Loucy (cell line): ENCODE results near the gene SIK3.

Experiments used
- EZH2phosphoT487 ChIP-seq: fragments of 200-600 bp; IDR thresholded peaks from 2 replicates; pipeline ENCODE4 v1.6.1; 2018; ENCODE audit warnings: antibody characterized with exemption, mild to moderate bottlenecking, moderate library complexity, borderline replicate concordance
- TF ChIP-seq, protein P1 (sequence below): fragments of 200-600 bp; sonication (generic); conservative IDR thresholded peaks from 2 replicates; pipeline ENCODE4 v1.5.1; 2014; ENCODE audit warnings: mild to moderate bottlenecking, antibody characterized with exemption, low read length

DNA sequence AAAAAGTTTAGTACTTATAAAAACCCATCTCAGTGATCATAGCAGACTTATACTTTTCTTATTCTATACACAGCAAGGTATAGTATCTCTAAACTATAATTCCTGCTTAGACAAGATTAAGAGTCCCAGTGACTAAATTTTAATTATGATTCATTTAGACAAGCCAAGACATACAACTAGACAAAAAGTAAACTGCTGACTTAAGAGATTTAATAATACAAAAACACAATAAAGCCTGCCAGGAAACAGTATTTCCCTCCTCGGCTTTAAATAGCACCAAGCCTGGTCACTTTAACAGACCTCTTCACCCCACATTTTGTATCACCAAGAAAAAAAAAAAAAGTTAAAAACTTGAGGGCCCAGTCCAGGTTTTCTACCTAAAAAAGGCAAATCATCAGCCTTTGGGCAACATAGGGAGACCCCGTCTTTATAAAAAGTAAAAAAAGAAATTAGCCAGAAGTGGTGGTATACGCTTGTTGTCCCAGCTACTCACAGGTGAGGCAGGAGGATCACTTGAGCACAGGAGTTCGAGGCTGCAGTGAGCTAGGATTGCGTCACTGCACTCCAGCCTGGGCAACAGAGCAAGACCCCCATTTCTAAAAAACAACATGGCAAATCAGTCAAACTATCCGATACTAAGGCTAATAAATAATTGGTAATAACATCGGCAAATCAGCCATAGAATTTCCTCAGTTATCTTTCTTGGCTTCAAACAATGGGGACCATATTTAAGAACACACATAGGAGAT is 53.8 kb downstream of the SIK3 start:
- TF ChIP-seq, protein P1, sequence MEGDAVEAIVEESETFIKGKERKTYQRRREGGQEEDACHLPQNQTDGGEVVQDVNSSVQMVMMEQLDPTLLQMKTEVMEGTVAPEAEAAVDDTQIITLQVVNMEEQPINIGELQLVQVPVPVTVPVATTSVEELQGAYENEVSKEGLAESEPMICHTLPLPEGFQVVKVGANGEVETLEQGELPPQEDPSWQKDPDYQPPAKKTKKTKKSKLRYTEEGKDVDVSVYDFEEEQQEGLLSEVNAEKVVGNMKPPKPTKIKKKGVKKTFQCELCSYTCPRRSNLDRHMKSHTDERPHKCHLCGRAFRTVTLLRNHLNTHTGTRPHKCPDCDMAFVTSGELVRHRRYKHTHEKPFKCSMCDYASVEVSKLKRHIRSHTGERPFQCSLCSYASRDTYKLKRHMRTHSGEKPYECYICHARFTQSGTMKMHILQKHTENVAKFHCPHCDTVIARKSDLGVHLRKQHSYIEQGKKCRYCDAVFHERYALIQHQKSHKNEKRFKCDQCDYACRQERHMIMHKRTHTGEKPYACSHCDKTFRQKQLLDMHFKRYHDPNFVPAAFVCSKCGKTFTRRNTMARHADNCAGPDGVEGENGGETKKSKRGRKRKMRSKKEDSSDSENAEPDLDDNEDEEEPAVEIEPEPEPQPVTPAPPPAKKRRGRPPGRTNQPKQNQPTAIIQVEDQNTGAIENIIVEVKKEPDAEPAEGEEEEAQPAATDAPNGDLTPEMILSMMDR, result no peak
- TF ChIP-seq EZH2phosphoT487, result no peak
